Colon (tissue), 2 donors: Measurements from ENCODE around the gene CGGBP1.
"Not testable (repeated sequence)": the region's sequence is repeated elsewhere in the genome, so short reads cannot be mapped to it uniquely, and the experiment has no call there.

ENCODE experiments used
- FAIRE-seq: peaks from 2 replicates; lab custom pipeline; 2012; peaks lifted over from hg19 to GRCh38; lab: Jason Lieb, UNC
- donor health status: control.
- donor health status: control.

Gene CGGBP1

GRCh38 chr3:88034491-88035275 is 24.1 kb downstream of the CGGBP1 start:
- no peak for FAIRE-seq

GRCh38 chr3:88033808-88034207 is 25.0 kb downstream of the CGGBP1 start:
- no peak for FAIRE-seq

DNA sequence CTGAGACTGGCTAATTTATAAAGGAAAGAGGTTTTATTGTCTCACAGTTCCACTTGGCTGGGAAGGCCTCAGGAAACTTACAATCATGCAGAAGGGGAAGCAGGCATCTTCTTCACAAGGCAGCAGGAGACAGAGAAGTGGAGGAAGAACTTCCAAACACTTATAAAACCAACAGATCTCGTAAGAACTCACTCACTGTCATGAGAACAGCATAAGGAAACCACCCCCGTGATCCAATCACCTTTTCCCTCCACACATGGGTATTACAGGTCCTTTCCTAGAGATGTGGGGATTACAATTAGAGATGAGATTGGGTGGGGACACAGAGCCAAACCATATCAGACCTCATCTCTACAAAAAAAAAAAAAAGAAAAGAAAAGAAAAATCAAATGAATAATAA is 25.7 kb downstream of the CGGBP1 start:
- no peak for FAIRE-seq

DNA sequence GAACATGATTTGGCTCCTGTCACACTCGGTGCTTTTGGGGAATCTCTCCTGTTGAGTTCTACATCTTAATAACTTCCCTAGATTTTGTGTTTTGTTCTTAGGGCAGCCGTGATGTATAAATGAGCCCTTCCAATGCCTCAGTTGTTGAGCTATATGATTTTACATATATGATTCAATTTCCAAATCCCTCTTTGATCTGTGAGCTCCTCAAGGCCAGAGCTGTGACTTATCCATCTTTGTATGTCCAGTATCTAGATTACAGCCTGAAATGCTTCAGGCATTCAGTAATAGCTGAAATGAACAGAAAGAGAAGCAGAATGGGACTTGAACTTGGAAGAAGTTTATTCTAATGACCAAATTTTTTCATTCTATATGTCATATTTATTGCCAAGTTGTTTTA is 26.6 kb downstream of the CGGBP1 start:
- no peak for FAIRE-seq

- no peak for FAIRE-seq
Observed at GRCh38 chr3:88031642-88032077, 27.1 kb downstream of the CGGBP1 start.

GRCh38 chr3:88030210-88030609 is 28.6 kb downstream of the CGGBP1 start:
- peak; percentile 78 for FAIRE-seq

DNA sequence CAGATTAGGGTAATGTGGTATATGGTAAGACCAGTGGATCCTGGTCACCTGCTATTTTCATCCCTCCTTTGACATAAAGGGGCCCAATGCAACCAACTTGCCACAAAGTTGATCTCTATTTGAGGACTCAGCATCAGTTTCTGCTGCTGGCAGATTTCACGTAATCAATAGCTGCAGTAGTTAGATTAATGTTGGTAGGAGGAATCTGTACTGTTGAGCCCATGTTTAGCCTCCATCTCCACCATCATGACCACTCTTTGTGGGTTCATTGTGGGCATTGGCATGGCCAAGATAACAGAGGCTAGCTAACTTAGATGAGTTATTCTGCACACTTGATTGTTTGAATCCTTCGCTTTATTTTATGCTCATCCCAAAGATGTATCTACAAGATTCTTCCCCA is 29.9 kb downstream of the CGGBP1 start:
- no peak for FAIRE-seq

DNA sequence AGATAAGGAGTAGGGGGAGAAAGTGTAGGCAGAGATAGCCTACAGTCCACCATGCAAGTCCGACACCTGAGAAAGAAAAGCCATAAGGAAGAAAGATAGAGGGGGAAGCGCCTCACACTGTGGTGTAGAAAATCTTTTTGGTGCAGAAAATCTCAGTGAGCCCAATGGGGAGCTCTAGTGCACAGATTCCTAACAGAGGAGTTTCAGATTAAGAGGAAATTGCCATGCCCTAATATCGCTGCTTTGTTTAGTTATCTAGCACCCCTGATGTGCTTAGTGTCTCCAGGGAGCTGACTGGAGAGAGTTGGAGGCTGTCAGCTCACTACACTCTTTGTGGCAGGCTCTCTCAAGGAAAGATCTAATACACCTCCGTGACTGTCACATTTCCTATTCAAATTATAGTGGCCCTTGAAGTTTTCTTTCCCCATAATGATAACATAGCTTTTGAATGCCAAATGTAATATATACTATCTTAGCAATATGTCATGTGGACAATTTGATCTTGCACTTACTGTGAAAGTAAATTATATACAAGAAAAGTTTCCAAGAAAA is 33.7 kb downstream of the CGGBP1 start:
- FAIRE-seq, result no peak

DNA sequence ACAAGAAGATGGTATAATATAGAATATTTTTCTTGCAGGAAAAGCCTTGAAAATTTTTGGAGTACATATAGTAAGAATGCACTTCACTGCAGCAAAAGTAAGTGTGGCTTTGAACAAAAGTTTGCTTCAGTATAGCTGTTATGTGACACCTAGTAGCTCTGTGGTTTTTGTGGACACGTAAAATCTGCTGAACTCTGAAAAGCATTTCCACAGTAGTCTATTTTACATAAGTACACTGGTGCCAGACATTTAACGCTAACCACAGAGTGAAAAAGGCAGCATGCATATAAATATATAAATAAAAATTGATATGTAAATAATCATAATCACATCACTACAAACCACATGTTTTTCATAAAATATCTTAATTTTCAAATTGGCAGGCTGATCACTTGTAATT is 39.8 kb downstream of the CGGBP1 start:
- FAIRE-seq, result no peak

- not testable (repeated sequence) for FAIRE-seq
Observed at GRCh38 chr3:88015656-88016055, 43.1 kb downstream of the CGGBP1 start.

GRCh38 chr3:88013592-88013991 is 45.2 kb downstream of the CGGBP1 start:
- no peak for FAIRE-seq

DNA sequence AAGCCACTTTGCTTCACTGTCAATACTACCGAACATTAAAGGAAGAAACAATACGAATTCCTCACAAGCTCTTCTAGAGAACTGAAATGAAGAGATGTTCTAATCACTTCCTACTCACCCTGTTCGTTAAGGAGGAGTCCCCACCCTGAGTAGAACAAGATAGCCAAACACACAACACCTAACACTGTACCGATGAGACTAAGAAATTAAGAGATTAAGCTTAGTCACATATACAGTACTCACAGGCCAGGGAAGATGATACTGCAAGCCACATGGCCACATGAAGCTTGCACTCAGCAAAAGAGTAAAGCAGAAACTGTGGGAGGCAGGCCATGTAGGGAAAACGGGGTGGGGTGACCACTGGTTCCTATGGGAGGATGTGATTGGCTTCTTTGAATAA is 48.0 kb downstream of the CGGBP1 start:
- no peak for FAIRE-seq

GRCh38 chr3:88009066-88009465 is 49.7 kb downstream of the CGGBP1 start:
- no peak for FAIRE-seq

- FAIRE-seq, result no peak
Observed at GRCh38 chr3:88005066-88005465, 53.7 kb downstream of the CGGBP1 start.

- FAIRE-seq, result peak; percentile 68
Observed at GRCh38 chr3:88003115-88003755, 55.6 kb downstream of the CGGBP1 start.

GRCh38 chr3:88002448-88002847 is 56.4 kb downstream of the CGGBP1 start:
- FAIRE-seq, result no peak
